Measurements from ENCODE around the gene CELF2.

The CELF2 gene

DNA sequence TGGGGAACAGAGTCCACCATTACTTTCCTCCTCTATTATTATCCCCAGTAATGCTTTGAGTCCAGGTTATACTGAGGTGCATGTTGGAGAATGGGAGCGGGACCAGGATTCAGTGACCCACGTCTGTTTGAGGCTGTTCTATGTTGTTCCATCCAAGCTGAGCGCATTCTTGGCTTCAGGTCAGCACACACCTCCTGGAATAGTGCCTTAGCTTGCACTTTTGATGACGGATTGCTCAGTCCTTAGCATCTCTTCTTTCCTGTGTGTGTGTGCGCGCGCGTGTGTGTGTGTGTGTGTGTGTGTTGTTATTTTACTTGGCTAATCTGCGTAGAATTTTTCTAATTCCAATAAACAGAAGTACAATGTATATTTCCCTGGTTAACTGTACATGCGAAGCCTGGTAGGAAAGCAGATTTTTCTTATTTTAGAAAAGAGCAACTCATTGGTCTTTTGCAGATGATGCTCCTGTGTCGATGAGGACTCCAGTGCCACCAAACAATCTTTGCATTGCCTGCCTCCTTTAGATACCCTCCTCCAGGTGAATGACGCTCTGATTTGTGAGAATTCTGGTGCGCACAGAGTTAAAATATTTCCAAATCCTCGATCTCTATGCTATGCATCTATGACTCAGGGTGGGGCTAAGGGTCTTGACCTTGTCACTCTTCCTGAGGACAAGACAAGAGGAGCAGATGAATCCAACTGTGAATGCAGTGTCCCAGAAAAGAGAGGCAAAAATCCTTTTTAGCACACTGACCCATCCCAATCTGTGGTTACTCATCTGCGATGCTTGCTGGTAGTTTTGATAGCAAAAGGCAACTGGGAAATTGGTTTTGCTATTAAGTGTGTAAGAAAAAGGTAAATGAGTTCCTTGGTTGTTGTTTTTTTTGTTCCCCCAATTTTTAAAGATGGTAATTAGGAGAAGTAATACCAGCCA is 13.3 kb upstream of the CELF2 start:
- no peak for DNase-seq

DNA sequence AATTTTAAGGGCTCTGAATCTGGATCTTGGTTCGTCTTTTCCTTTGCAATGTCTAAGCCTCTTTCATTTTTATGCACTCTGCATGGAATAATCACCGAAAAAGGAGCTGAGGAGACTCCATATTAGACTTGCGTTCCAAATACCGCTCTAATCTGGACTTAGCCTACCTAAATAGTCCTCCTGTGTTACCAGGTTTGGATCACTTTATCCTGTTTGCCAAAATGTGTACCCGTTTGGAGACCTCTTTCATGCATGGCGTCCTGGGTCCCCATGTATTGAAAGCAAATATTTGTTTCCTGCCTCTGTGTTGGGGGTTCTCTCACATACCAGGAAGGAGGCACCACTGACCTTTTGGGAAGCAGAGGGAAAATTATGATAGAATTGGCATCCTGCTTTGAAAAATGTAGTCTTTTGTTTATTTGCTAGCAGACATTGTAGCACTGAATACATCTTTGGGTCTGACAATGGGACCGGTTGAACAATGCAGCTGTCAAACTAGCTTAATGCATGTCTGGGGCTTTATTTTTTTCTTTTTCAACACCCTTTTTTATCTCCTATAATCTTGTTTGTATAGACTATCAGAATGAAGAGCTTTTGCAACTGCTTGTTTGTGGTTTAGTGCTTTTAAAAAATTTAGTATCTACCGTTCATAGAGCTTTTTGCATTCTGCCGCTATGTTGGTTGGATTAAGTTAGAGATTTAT is 11.8 kb upstream of the CELF2 start:
- DNase-seq: no peak

DNA sequence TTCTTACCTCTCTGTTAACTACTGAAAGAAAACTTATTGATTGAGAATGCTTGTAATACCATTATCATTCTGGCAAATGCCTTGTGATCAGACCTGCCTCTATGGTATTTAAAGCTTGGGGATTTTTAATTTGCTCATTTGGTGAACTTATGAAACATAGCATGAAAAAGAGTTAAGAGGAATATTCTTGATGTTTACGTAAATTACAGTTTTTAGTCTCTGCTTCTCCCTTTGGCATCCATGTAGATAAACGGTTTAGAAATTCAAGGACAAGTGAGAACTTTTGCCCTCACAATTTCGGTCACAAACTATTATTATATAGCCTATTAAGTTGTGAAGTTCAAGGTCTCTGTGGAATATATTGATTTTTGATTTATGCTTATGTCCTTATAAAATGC is 11.2 kb upstream of the CELF2 start:
- no peak for DNase-seq

DNA sequence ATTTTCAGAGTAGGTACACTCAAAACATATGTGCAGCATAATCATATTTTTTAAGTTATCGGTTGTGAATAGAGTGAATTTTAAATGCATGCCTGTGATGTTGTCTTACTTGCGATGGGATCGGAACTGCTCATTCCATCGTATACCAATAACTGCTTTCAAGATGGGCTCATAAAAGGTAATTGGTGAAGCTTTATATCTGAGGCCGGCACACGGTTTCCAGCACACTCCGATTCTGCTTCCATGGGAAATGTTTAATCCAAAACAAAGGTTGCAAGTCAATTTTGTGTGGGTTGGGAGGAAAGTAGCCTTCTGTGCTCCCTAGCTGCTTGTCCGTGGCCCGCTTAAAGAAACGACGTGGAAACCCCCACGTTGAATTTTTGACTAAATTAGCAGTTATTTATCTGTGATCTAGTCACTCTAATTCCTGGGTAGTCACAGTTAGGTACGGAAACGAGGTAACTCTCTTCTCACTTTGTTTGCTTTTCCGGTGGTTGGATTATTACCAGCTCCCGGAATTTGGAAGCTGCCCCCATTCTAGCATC is 10.1 kb upstream of the CELF2 start:
- DNase-seq: no peak

DNA sequence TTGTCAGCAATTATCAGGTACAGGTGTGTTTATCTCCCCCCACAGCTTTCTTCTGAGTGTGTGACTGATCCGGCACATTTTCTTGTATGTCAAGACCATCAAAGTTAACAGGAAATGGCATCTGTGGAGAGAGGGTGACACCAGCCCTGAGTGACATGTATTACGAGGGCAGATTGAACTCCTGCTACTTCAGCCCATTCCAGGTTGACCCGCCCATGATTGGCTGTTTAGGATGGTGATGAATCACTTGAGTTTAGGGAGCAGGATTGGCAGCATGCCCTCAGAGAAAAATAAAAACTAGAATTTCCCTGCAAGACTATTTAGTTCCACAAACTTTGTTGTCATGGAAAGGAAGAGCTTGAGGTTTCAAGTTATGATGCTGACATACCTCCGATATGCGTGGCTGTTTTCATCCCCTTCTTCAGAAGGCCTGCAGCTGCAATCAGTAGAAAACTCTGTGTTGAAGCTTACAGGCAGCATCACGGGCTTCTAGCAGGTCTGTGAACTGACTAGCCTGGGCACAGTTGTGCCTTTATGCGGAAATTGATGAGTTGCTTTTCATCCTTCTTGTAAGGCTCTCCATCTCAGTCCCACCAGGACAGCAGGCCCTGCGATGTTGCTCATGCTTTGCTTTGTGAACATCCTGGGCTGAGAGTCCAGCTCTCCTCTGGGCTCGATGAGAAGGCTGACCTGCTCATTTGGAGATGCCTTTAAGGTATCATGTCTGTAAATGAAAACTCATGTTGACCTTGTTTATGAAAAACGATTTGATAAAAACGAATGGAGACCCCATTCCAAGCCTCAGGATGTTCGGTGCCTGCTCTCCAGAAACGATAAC is 8.0 kb upstream of the CELF2 start:
- no peak for DNase-seq

DNA sequence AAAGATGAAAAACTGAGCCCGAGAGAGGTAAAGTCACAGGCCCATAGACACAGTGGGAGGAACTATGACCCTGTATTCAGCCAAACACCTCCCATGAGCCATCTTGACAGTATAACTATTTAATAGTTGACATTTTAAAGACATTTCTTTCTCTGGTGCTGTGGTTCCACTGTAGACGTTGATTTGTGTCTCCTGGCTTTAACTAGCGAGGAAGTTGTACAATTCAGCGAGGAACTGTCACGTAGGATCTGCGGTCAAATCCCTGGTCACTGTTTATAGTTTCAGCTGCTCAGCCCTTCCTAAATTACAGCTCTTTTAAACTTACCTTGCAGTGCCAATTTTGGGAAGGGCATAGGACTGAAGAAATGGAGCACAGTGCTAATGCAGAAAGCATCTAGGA is 7.1 kb upstream of the CELF2 start:
- DNase-seq: no peak

DNA sequence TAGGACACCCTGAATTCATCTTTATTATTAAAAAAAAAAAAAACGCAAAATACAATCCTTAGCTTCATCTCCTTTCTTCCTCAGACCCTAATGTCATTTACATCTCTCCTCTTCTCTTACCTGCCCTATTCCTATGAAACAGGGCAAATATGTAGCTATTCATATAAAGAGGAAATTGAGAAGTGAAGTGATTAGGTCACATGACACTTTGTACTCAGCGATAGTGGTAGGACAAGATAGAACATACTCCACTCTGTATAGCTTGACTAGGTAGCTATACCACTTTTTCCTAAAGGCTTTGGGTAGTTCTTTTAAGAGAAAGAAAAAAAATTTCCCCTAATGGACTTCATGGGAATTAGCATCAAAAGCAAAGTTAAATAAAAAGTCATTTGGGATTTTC is 6.2 kb upstream of the CELF2 start:
- no peak for DNase-seq

DNA sequence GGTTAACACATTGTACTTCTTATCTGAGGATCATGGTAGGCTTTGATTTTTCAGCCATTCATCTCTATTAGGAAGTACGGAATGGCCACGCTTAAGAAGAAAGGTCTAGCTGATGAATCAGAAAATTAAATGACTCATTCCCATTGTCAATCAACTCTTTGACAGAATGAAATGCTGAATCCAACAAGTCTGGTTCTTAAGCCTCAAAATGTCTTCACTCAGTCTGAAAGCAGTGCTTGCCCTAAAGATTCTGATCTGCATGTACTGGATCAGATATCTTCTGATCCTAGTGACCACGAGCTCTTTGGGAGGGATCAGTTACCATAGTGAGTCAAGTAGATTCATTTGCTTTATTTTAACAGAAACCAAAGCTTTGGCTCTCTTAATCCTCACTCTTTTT is 5.7 kb upstream of the CELF2 start:
- DNase-seq: no peak

DNA sequence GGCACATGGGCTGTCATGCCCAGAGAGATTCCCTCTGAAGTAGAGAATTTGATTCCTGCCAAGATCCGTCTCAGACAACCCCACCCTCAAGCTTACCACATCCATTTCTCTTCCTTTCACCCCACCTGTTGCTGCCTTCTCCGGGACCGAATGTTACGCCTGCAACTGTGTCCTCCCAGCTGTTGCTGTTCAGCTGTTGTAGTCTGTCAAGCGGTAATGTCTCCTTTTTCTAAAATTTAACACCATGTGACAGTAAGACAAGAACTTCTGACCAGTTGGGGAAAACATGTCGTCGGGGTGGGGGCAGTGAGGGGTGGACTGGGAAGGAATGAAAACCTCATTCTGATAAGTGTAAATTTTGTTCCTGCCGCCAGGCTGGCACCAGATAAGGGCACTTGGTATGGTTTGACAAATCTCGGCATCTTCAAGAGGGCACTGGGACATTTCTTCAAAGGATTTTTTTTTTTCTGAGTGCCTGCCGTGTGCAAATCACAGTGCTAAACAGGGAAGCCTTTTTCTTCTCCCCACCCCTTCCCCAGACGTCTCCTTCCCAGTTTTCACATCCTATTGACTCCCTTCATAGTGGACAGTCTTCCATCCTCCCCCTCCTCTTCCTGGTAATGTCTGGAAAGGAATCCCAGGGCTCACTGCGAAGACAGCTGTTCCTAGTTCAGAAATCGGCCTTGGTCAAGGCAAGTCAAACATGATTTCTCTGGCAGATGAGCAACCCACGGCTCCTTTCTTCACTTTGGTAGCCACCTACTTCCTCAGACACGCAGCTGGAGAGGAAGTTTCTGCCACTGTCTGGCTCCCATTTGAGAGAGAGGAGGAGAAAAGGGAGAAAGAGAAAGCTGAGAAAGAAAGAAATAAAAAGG is 5.0 kb upstream of the CELF2 start:
- no peak for DNase-seq

DNA sequence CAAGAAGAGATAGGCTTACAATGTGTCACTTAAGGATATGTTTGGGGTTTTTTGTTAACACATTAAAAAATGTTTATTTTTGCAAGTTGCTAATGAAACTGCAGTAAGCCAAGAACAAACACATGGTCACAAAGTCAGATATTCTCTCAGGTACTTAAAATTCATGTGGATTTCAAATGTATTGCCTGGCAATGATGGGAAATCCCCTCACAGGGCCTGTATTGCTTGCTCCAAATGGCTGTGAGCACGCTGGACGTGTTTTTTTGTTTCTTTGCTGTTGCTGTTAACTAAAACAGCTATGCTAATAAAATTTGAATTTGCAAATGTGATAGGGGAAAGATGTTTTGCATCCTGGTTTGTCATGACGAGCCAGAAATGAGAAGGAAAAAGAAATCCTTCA is 3.8 kb upstream of the CELF2 start:
- no peak for DNase-seq

DNA sequence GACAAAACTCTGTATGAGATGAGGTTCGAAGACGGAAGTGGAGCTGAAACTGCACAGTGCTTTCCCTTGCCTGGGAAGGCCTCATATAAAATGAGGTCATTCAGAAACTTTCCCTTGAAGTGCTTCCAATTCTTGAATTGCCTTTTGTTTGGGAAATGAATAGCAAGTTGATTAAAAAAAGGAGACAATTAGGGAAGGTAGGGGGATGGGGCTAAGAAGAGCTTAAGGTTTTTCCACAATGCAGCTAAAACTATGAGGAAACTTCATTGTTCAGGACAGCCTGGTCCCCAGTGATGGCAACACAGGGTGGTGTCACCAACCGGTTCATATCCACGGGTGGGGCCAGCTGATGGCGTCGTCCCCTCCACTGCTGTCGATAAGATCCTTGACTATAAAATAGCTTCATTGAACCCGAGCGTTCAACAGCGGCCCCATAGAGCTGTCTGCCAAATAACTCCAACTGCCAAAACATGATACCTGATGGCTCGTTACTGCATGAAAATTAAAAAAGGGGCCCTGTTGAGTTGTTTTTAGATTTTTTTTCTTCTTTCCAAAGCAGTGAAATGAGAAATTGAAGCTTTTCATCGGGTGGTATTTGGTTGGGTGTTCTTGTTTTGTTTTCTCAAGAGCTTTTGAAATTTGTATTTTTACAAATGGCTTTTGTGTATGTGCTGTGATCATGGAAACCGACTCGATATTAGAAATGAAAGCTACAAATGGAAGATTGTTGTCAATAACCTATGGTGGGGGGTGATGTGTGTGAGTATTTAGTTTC is 2.8 kb upstream of the CELF2 start:
- no peak for DNase-seq

DNA sequence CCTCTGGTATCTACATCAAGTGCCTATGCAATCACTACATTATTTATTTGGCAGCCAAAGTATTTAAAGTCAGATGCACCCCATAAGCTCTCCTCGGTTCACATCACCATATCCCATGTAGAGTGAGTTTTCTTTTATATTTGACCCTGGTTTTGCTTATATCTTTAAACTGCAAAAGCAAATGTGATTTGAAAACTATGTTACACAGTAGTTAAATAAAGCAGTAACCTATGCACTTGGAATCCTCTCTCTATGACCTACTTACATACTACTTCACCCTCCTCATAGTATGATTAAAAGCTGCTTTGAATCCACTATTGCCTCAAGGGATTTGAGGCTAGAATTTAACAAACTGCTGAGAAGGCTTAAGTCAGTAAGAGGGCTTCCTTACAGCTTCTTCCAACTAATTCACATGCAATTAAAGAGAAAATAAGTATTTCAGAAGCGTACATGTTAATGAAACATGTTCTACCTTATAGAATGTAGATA is 2.2 kb upstream of the CELF2 start:
- DNase-seq: no peak

DNA sequence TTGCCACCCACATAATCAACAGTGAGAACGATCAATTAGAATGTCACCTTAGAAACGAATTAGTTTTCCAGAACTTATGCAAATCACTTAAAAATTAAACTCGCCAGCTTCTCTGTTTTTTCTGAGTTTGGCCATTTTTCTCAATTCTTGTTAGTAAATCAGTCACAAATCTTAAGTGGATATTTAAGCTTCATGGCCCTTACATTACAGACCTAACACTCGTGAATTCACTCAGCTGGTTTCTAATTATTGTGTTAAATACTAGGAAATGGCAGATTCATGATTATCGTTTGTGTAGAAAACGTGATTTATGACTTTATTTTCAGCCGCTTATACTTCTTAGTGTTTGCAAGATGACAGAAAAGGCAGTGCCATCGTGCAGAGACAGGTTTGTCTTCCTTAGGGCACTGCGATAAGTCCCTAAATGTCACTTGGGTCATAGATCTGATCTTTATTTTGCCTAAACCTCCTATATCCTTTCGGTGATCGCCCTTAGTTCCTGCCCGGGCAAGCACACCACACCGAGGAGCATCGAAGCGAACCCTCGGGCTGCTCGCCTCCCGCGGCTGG is 587 bp upstream of the CELF2 start:
- DNase-seq: no peak

DNA sequence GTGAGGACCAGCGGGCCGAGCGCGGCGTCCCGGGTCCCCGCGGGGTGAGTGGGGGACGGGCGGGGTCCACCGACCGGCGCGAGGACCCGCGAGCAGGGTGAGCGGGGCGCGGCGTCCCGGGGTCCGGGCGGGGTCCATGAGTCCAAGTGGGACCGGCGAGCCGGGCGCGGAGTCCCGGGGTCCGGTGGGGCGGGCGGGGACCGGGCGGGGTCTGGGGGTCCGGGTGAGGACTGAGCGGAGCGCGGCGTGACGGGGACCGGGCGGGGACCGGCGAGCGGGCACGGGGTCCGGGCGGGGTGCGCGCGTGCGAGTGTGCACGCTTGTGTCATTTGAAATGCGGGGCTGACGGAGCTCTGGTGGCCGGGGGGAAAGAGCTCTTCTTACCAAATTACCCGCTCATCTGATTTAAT is 765 bp downstream of the CELF2 start:
- DNase-seq: peak in 1 of 2 donors; percentile 7

DNA sequence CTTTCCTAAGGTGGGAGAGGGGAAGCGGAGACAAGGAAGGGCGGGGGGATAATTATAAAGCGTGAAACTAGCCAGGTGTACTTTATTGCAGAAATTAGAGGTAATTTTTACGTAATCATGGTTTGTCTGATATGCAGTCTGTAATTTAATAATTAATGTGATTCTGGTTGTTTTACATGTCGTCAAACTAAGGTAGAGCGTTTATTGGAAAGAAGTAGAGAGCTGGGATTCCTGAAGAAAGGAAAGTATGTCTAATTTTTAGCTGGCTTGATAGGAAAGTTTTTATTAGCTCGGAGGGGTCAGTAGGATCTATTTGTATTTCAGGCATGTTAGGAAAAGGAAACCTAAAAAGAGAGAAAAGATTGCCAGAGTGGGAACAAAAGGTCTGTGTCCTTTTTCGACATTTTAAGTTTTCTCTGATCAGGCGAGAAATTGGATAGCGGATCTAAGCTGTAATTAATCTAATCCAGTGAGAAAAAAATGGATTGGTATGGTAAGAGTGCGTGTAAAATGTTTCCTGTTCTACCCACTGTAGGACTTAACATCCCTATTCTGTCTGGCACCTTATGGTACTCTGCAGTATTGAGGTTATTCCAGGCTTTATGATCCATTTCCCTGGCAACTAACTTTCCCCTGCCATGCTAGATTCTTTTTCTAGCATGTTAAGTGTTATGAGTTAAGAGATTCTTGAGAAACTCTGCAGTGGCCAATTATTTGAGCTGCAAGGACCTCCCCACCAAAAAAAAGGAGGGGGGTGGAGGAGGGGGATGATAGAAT is 1.4 kb downstream of the CELF2 start:
- no peak for DNase-seq

DNA sequence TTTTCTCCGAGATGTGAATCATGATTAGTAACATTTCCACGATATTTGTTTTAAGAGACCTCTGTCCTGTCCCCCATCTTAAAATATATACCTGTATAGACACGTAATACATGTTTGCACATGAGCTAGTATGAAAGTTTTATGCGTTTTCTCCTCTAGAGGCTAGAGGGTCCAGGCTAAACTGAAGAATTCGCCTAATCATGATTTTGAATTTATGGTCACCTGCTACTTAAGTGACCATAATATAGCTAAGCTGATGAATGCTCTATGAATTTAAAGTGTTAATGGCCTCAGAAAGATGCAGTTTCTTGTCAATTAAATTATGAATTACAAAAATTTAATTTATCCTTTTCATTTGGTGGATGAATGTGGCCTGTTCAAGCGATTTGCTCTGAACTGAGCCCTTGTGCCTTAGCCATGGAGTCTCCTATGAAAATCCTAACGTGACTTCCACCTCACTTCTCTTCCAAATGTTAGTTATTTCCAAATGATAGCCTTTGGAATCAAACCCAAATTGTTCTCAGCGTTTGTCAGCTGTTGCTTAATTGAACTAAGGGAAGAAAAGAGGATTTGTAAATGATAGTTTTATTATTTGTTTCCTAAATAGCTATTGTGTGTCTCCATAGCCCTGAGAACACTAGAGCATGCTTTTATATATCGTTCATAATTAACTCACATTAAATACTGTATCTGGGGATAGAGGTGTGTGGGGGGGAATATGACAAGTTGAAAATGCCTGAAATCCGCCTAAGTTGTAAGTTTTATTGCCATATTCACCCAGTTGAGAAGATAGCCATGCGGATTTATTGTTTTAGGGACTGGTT is 2.3 kb downstream of the CELF2 start:
- DNase-seq: no peak

DNA sequence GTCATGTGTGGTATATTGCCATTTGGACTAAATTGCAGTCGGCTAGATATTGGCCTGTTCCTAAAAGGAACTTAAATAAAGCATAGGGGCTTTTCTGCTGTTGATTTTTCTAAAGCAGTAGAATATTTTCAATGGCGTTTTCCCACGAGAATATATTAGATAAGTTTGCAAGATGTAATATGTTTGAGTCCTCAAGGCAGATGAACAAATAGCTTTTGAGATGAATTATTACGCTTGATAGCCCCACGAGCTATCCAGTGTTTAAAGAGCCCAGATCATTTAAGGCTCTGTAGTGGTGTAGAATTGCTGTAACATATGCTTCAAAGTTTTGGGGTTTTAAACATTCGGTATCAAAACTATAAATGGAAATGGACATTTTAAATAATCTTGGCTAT is 2.9 kb downstream of the CELF2 start:
- no peak for DNase-seq

DNA sequence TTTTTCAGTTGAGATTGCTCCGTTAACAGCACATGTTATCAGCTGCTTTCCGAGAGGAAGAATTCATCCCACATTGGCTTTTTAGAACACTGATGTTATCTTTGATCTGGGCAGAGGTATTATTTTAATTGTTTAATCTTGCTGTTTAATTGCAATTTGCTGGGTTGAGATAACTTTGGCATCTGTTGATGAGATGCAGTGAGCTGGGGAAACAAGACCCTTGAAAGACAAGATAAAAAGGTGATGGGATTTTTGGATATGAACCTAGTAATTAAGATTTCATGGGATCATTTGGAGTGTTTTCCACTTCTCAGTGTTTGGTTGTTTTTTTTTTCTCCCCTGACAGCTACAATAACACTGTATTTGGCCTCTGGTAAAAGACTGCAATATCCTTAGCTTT is 4.5 kb downstream of the CELF2 start:
- no peak for DNase-seq

Data from stimulated activated CD4-positive, alpha-beta T cell treated with anti-CD3 and anti-CD28 coated beads, Interleukin-2, amount 100 ng/mL, for 48 hours (primary cell).